ENCODE results near the gene CLEC9A.

CLEC9A gene

DNA sequence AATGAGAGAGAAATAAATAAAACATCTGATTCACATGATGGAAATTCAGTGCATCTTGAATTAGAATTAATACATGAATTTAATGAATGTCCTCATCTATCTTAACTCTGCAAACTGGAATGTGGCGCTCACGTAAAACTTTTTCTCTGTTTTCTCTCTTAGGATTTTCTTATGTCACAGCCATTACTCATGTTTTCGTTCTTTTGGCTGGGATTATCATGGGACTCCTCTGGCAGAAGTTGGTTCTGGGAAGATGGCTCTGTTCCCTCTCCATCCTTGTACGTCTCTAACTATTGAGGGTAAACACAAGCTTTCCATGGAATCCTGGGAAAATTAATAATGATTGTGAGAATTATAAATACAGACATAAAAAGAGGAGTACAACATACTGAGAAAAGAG, 15.0 kb upstream of the CLEC9A start:
- no peak for TF ChIP-seq RAD21 (IDR thresholded peaks at IDR 0.05; ENCODE audit: low read depth)
- TF ChIP-seq EP300 (IDR thresholded peaks at IDR 0.05; ENCODE audit: borderline replicate concordance), result no peak
- TF ChIP-seq ZBTB7A (IDR thresholded peaks at IDR 0.05; ENCODE audit: low read depth), result no peak
- no peak for TF ChIP-seq FOXM1 (IDR thresholded peaks at IDR 0.05; ENCODE audit: borderline replicate concordance, low read depth)
- TF ChIP-seq TEAD4 (IDR thresholded peaks at IDR 0.05), result no peak
- TF ChIP-seq, protein P1, sequence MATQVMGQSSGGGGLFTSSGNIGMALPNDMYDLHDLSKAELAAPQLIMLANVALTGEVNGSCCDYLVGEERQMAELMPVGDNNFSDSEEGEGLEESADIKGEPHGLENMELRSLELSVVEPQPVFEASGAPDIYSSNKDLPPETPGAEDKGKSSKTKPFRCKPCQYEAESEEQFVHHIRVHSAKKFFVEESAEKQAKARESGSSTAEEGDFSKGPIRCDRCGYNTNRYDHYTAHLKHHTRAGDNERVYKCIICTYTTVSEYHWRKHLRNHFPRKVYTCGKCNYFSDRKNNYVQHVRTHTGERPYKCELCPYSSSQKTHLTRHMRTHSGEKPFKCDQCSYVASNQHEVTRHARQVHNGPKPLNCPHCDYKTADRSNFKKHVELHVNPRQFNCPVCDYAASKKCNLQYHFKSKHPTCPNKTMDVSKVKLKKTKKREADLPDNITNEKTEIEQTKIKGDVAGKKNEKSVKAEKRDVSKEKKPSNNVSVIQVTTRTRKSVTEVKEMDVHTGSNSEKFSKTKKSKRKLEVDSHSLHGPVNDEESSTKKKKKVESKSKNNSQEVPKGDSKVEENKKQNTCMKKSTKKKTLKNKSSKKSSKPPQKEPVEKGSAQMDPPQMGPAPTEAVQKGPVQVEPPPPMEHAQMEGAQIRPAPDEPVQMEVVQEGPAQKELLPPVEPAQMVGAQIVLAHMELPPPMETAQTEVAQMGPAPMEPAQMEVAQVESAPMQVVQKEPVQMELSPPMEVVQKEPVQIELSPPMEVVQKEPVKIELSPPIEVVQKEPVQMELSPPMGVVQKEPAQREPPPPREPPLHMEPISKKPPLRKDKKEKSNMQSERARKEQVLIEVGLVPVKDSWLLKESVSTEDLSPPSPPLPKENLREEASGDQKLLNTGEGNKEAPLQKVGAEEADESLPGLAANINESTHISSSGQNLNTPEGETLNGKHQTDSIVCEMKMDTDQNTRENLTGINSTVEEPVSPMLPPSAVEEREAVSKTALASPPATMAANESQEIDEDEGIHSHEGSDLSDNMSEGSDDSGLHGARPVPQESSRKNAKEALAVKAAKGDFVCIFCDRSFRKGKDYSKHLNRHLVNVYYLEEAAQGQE (IDR thresholded peaks at IDR 0.05; ENCODE audit: low read depth), result no peak
- no peak for TF ChIP-seq TAF1 (IDR thresholded peaks at IDR 0.05; ENCODE audit: low read depth)
- TF ChIP-seq EGR1 (IDR thresholded peaks at IDR 0.05), result no peak
- TF ChIP-seq TCF12 (IDR thresholded peaks at IDR 0.05; ENCODE audit: low read depth), result no peak
- TF ChIP-seq, protein P2, sequence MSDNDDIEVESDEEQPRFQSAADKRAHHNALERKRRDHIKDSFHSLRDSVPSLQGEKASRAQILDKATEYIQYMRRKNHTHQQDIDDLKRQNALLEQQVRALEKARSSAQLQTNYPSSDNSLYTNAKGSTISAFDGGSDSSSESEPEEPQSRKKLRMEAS (IDR thresholded peaks at IDR 0.05), result no peak
- no peak for TF ChIP-seq NFIC (IDR thresholded peaks at IDR 0.05)
- TF ChIP-seq CEBPB (IDR thresholded peaks at IDR 0.05), result no peak
- TF ChIP-seq YY1 (IDR thresholded peaks at IDR 0.05; ENCODE audit: low read depth), result no peak
- TF ChIP-seq CREB1 (IDR thresholded peaks at IDR 0.05; ENCODE audit: low read depth), result no peak
- TF ChIP-seq, protein P3, sequence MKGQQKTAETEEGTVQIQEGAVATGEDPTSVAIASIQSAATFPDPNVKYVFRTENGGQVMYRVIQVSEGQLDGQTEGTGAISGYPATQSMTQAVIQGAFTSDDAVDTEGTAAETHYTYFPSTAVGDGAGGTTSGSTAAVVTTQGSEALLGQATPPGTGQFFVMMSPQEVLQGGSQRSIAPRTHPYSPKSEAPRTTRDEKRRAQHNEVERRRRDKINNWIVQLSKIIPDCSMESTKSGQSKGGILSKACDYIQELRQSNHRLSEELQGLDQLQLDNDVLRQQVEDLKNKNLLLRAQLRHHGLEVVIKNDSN (IDR thresholded peaks at IDR 0.05), result no peak

DNA sequence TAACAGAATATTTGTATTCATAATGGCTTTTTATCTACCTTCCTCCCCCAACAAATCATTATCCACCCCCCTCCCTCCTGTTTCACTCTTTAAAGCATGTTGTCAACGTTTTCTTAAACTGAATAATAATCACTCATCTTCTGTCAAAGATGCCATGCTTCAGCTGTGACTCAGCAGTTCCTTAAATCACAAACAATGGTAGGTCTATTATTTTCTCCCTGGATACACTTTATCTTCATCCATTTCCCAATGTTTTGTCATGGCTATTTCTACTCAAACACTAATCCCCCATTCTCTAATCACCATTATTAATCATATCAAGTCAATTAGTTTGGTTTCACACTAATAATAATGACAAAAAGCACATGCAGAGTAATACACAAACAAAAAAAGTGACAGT, 13.6 kb upstream of the CLEC9A start:
- TF ChIP-seq TCF12 (IDR thresholded peaks at IDR 0.05; ENCODE audit: low read depth) (no peak), YY1 (IDR thresholded peaks at IDR 0.05; ENCODE audit: low read depth) (no peak), TAF1 (IDR thresholded peaks at IDR 0.05; ENCODE audit: low read depth) (no peak), CREB1 (IDR thresholded peaks at IDR 0.05; ENCODE audit: low read depth) (no peak), CEBPB (IDR thresholded peaks at IDR 0.05) (no peak), FOXM1 (IDR thresholded peaks at IDR 0.05; ENCODE audit: borderline replicate concordance, low read depth) (no peak)
- TF ChIP-seq, protein P3 (IDR thresholded peaks at IDR 0.05), result no peak
- TF ChIP-seq, protein P2 (IDR thresholded peaks at IDR 0.05), result no peak

- TF ChIP-seq EGR1 (IDR thresholded peaks at IDR 0.05) (no peak), EP300 (IDR thresholded peaks at IDR 0.05; ENCODE audit: borderline replicate concordance) (no peak), TEAD4 (IDR thresholded peaks at IDR 0.05) (no peak), CEBPB (IDR thresholded peaks at IDR 0.05) (no peak), ZBTB7A (IDR thresholded peaks at IDR 0.05; ENCODE audit: low read depth) (no peak), NFIC (IDR thresholded peaks at IDR 0.05) (no peak), RAD21 (IDR thresholded peaks at IDR 0.05; ENCODE audit: low read depth) (no peak), CREB1 (IDR thresholded peaks at IDR 0.05; ENCODE audit: low read depth) (no peak), FOXM1 (IDR thresholded peaks at IDR 0.05; ENCODE audit: borderline replicate concordance, low read depth) (no peak), TAF1 (IDR thresholded peaks at IDR 0.05; ENCODE audit: low read depth) (no peak), YY1 (IDR thresholded peaks at IDR 0.05; ENCODE audit: low read depth) (no peak), TCF12 (IDR thresholded peaks at IDR 0.05; ENCODE audit: low read depth) (no peak)
- TF ChIP-seq, protein P2 (IDR thresholded peaks at IDR 0.05), result no peak
- TF ChIP-seq, protein P1 (IDR thresholded peaks at IDR 0.05; ENCODE audit: low read depth), result no peak
- TF ChIP-seq, protein P3 (IDR thresholded peaks at IDR 0.05), result no peak
These were observed 12.1 kb upstream of the CLEC9A start for GRCh38 chr12:10018386-10018785.

- TF ChIP-seq CREB1 (IDR thresholded peaks at IDR 0.05; ENCODE audit: low read depth), result no peak
- TF ChIP-seq FOXM1 (IDR thresholded peaks at IDR 0.05; ENCODE audit: borderline replicate concordance, low read depth), result no peak
- TF ChIP-seq YY1 (IDR thresholded peaks at IDR 0.05; ENCODE audit: low read depth), result no peak
- TF ChIP-seq TAF1 (IDR thresholded peaks at IDR 0.05; ENCODE audit: low read depth), result no peak
- no peak for TF ChIP-seq NFIC (IDR thresholded peaks at IDR 0.05)
These were observed 9.1 kb upstream of the CLEC9A start for GRCh38 chr12:10021342-10021741.

- TF ChIP-seq TCF12 (IDR thresholded peaks at IDR 0.05; ENCODE audit: low read depth) (no peak), EP300 (IDR thresholded peaks at IDR 0.05; ENCODE audit: borderline replicate concordance) (no peak), ZBTB7A (IDR thresholded peaks at IDR 0.05; ENCODE audit: low read depth) (no peak), TAF1 (IDR thresholded peaks at IDR 0.05; ENCODE audit: low read depth) (no peak), CREB1 (IDR thresholded peaks at IDR 0.05; ENCODE audit: low read depth) (no peak), CEBPB (IDR thresholded peaks at IDR 0.05) (no peak), TEAD4 (IDR thresholded peaks at IDR 0.05) (no peak)
- TF ChIP-seq, protein P2 (IDR thresholded peaks at IDR 0.05), result no peak
These were observed 5.2 kb upstream of the CLEC9A start for GRCh38 chr12:10025236-10025635.

Data from Ishikawa (cell line).